ENCODE results near the gene STK16. TPM values are rescaled to one million over a fixed set of nuclear protein-coding genes. Genes with fewer than 3 reads are reported as not detected.

The STK16 gene
- total RNA-seq, 1 experiment from 2014 or later, result 21.6 TPM

DNA sequence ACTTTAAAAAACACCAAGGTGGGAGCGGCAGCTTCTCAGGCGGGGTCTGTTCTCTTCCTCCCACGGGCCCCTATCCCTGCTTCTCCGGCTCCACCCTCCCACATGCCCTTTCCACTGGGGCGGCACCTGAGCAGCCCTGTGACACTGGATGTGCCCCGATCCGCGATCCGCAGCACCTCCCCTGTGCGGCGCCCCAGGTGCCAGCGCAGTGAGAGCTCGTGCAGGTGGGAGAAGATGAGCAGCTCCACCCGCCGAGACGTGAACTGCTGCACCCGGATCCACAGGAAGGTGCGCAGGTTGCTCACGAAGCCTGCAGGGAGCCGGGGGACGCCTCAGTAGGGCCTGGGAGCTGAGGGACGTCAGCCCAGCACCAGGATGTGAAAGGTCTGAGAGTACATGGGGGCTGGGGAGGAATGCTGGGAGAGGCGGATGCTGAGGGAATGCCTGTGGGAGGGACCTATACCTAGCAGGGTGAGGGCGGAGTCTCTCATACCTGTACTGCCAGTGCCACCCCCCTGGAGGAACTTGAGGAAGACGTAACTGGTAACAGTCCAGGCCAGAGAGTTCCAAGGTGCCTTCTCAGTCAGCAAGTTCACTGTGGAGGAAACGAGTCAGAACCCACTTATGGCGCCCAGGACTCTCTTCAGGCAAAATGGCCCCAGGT is 29.3 kb upstream of the STK16 start:
- Histone ChIP-seq H2BK20ac (ENCODE audit: low read depth, low read length, poor library complexity, severe bottlenecking) (no peak overlapping the region), H2BK5ac (ENCODE audit: insufficient read length, low read length) (no peak overlapping the region), H2AFZ (ENCODE audit: low read length) (no peak overlapping the region), H2AK5ac (ENCODE audit: insufficient read length, low read length) (no peak overlapping the region), H3K56ac (ENCODE audit: insufficient read length, low read depth, low read length) (no peak overlapping the region), H2BK15ac (ENCODE audit: low read depth, low read length) (no peak overlapping the region), H3K27ac (ENCODE audit: insufficient read length, low read depth, low read length) (no peak overlapping the region), H3K4ac (ENCODE audit: low read depth, low read length) (no peak overlapping the region), H4K5ac (ENCODE audit: insufficient read length, low read depth, low read length) (no peak overlapping the region), H3T11ph (ENCODE audit: low read length) (no peak overlapping the region), H3K4me1 (ENCODE audit: insufficient read depth, low read length) (no peaks in the 10 kb centered on the region), H3K23ac (ENCODE audit: insufficient read length, low read depth, low read length) (no peak overlapping the region), H3K9me3 (ENCODE audit: control insufficient read depth, low read depth, low read length) (no peaks in the 10 kb centered on the region), H3K4me2 (ENCODE audit: insufficient read depth, insufficient read length, low read length) (no peak overlapping the region), H4K91ac (ENCODE audit: insufficient read length, low read depth, low read length) (no peak overlapping the region), H4K8ac (replicated peaks; ENCODE audit: insufficient read length, low read depth, low read length) (no peak overlapping the region), H3K79me1 (ENCODE audit: insufficient read depth, low read depth, low read length, poor library complexity, severe bottlenecking) (no peaks in the 10 kb centered on the region), H3K14ac (ENCODE audit: insufficient read depth, low read length) (no peak overlapping the region), H2BK12ac (ENCODE audit: insufficient read length, low read depth, low read length) (no peak overlapping the region), H3K27me3 (ENCODE audit: insufficient read depth, low read length) (no peaks in the 10 kb centered on the region), H3K9ac (ENCODE audit: extremely low read depth, insufficient read length, low read length) (no peak overlapping the region), H3K18ac (ENCODE audit: insufficient read length, low read depth, low read length) (no peak overlapping the region), H3K23me2 (ENCODE audit: insufficient read length, low read depth, low read length, poor library complexity, severe bottlenecking) (peaks cover 7% of the 10 kb centered on the region), H4K20me1 (ENCODE audit: control insufficient read depth, insufficient read depth, insufficient read length) (no peaks in the 10 kb centered on the region), H2BK120ac (ENCODE audit: low read depth, low read length, poor library complexity, severe bottlenecking) (no peak overlapping the region), H3K79me2 (ENCODE audit: insufficient read depth, low read length) (no peaks in the 10 kb centered on the region)
- peak overlapping the region in 2 of 3 experiments; percentile 40 to 49; a peak in 1 of 7 replicates for H3K27ac Mint-ChIP-seq
- peaks cover 3% of the 10 kb centered on the region; the same call in 1 of the 2 replicates for H3K27me3 Mint-ChIP-seq (ENCODE audit: low read depth)
- no peaks in the 10 kb centered on the region for H3K9me3 Mint-ChIP-seq
- no CpG with 5 or more reads among the region's 27 CpGs for WGBS (ENCODE audit: extremely low coverage, insufficient read length, low lambda C conversion rate)
- peaks cover 19 to 23% of the 10 kb centered on the region in 2 experiments for H3K4me1 Mint-ChIP-seq
- peak; percentile 57 for DNase-seq
- no peak for TF ChIP-seq CTCF (conservative IDR thresholded peaks at IDR 0.05)
- peak overlapping the region in 1 of 2 experiments; percentile 38; a peak in 2 of 5 replicates for H3K4me3 Mint-ChIP-seq
- H3K36me3 Mint-ChIP-seq (ENCODE audit: insufficient read depth in 1 of 3, low read depth in 3 of 3), result peaks cover 20 to 61% (median 51%) of the 10 kb centered on the region in 3 experiments
